GM12892 (cell line): Measurements from ENCODE around the gene TCF12.

Experiments
- DNase-seq: peaks from one replicate; pipeline ENCODE4 v3.0.0; 2011; ENCODE audit not compliant: insufficient read length
- FAIRE-seq: peaks from 2 replicates; lab custom pipeline; 2011; peaks lifted over from hg19 to GRCh38; lab: Jason Lieb, UNC
- POLR2A ChIP-seq: IDR thresholded peaks from 2 replicates; pipeline ENCODE4 v1.6.1; 2011; ENCODE audit warnings: low read depth, low read length, control low read depth
- POLR2AphosphoS5 ChIP-seq: IDR thresholded peaks from 2 replicates; pipeline ENCODE4 v1.6.1; 2011; ENCODE audit warnings: low read depth, low read length, control low read depth
- TAF1 ChIP-seq: IDR thresholded peaks from 2 replicates; pipeline ENCODE4 v1.6.1; 2011; ENCODE audit warnings: low read depth, mild to moderate bottlenecking, control low read depth, low read length, borderline replicate concordance

Gene TCF12

GRCh38 chr15:57288926-57289580 lies 370.6 kb downstream of the TCF12 start:
- no peak for TF ChIP-seq POLR2AphosphoS5
- TF ChIP-seq POLR2A = no peak
- TF ChIP-seq TAF1 = no peak
- FAIRE-seq (peak; percentile 56), DNase-seq (no peak)

DNA sequence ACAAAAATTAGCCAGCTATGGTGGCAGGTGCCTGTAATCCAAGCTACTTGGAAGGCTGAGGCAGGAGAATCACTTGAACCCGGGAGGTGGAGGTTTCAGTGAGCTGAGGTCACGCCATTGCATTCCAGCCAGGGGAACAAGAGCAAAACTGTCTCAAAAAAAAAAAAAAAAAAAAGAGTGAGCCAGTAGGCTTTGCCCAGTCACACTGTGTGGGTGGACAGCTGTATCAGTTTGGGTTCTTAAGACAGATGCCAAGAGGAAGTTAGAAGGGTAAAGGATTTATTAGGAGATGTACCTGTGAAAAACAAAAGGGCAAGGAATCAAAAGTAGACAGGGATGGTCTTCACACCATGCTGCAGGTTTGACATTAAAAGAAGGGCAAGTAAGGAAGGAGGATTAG lies 371.7 kb downstream of the TCF12 start:
- no peak for TF ChIP-seq POLR2A
- TF ChIP-seq POLR2AphosphoS5 = no peak
- no peak for DNase-seq
- no peak for FAIRE-seq

- TF ChIP-seq POLR2AphosphoS5 (no peak), TAF1 (no peak), POLR2A (no peak)
- FAIRE-seq (no peak), DNase-seq (no peak)
These were observed 372.4 kb downstream of the TCF12 start for GRCh38 chr15:57290826-57291225.

GRCh38 chr15:57296473-57297162 lies 378.2 kb downstream of the TCF12 start:
- FAIRE-seq (no peak), DNase-seq (no peak)
- no peak for TF ChIP-seq TAF1
- no peak for TF ChIP-seq POLR2A
- TF ChIP-seq POLR2AphosphoS5 = no peak

GRCh38 chr15:57297163-57297593 lies 378.7 kb downstream of the TCF12 start:
- no peak for TF ChIP-seq POLR2A
- TF ChIP-seq TAF1 = no peak
- no peak for TF ChIP-seq POLR2AphosphoS5
- DNase-seq (no peak), FAIRE-seq (no peak)

DNA sequence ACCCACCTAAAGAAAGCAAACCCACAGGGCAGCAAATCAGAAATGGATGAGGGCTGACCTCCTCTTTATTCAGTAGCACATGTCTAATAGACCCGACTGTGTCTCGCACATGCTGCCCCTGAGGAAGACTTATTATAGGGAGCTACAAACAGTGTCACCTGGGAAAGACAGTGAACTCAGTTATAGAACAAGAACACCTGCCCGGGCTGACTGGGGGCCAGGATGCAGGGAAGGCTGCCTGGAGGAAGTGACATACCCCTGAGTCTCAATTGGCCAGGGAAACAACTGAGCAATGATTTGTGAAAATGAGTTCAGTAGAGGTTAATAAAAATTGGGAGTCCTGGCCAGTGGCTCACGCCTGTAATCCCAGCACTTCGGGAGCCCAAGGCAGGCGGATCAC lies 379.2 kb downstream of the TCF12 start:
- DNase-seq (no peak), FAIRE-seq (no peak)
- TF ChIP-seq TAF1 (no peak), POLR2AphosphoS5 (no peak), POLR2A (no peak)

DNA sequence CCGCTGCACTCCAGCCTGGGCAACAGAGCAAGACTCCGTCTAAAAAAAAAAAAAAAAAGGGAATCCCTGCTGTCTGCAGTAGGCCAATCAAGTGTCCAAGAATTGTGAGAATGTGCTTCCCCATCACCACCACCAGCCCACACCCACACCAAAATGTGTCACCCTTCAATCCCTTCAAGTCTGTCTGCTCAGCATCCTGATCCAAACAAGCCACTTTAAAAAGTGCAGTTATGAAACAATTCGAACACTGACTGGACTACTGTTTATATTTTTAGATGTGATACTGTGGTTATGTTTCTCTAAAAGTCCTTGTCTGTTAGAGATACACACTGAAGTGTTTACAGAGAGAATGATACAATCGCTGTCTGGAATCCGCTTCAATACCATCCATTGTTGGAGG lies 379.8 kb downstream of the TCF12 start:
- TF ChIP-seq POLR2AphosphoS5 (no peak), TAF1 (no peak), POLR2A (no peak)
- FAIRE-seq (no peak), DNase-seq (no peak)

DNA sequence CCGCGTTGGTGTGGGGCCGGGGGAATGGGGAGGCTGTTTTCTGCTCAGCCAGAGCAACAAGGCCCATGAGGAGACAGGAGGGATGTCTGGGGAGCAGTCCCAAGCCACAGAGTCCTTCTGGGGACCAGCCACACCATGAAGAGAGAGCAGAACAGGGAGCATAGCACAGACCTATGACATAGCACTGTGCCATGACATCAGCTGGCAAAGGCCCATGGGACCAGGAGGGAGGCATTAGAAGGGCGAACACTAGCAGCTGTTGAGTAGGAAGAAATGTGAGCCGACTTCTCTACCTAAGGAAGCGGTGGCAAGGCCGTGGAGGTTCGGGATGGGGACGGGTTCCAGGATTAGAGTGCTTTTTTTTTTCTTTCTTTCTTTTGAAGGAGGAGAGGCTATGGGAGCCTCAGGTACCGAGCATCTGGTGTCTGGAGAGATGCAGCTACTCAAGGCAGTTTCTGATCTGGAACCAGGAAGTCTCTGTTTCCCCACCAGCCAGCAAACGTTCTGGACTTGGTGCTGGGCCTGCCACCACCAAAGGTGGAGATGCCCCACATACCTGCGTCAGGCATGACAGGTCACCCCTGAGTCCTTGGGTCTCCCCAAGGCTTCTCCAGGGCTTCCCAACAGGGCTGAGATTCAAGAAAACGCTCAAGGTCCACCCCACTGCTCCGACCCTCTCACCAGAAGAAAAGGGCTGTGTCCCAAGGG lies 380.6 kb downstream of the TCF12 start:
- TF ChIP-seq POLR2A = no peak
- FAIRE-seq = no peak
- DNase-seq = no peak

- no peak for FAIRE-seq
These were observed 382.9 kb downstream of the TCF12 start for GRCh38 chr15:57301307-57301706.

DNA sequence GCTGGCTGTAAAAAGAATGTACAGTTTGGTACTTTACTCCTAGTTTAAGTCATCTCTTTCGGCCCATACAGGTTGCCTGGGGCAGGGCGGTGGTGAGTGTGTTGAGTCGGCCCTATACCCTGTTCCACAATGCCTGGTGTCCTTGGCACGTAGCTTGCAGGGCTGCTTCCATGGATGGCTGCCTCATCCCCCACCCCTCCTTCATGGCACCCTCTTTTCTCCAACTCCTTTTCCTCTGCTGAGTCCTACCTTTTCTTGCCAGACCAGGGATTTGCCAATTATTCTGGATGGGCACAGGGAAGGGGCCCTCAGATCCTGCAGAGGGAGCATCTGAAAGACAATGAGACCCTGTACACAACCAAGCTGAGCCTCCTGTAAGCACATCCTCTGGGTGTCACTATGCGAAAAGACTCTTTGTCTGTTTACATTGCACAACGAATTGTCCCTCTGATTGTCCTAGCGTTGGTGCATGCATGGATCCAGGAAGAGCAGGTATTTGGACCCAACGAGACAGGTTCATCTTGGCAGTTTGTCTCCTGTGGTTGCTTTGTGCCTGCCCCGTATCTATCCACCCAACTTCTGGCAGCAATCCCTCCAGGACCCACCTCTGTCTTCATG lies 384.3 kb downstream of the TCF12 start:
- no peak for TF ChIP-seq POLR2A
- TF ChIP-seq TAF1 = no peak
- TF ChIP-seq POLR2AphosphoS5 = no peak
- DNase-seq (no peak), FAIRE-seq (peak; percentile 5)

More at GRCh38 chr15:57301307-57301706, 382.9 kb downstream of the TCF12 start:
- DNase-seq = no peak
- no peak for TF ChIP-seq POLR2A
- no peak for TF ChIP-seq POLR2AphosphoS5
- no peak for TF ChIP-seq TAF1

DNA sequence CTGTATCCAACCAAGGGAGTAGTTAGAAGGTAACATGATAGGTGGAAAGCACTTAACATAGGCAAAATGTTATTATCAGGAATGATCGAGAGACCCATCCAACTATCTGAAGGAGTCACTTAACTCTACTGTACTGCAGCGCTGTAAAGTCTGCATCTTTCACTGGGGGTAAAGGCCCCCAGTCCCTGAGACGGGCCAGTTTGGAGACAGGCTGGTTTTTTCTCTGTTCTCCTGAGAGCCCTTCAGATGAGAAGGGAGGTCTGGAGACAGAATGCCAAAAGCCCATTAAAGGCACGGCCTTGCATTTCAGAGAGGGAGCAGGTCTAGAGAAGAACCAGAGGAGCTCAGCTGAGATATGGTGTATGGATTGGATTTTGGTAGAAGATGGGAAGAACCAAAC lies 386.6 kb downstream of the TCF12 start:
- no peak for FAIRE-seq
- no peak for DNase-seq
- TF ChIP-seq POLR2A (no peak), TAF1 (no peak), POLR2AphosphoS5 (no peak)
